ENCODE data around the gene EIF4A2.
"Not testable (repeated sequence)": the region's sequence is repeated elsewhere in the genome, so short reads cannot be mapped to it uniquely, and the experiment has no call there.

Gene EIF4A2

GRCh38 chr3:186807231-186807630, 23.9 kb downstream of the EIF4A2 start:
- peak overlapping the region; percentile 91 for H3K9ac ChIP-seq (ENCODE audit: low read depth, low read length)
- H3K27me3 ChIP-seq (ENCODE audit: insufficient read depth, low read length, poor library complexity), result no peaks in the 10 kb centered on the region
- peaks cover 45% of the 10 kb centered on the region for H3K4me1 ChIP-seq (ENCODE audit: insufficient read depth, low read length)
- peak overlapping the region; percentile 98 for H3K27ac ChIP-seq (ENCODE audit: low read length)
- H3K79me2 ChIP-seq (ENCODE audit: insufficient read depth, low read length), result peaks cover 49% of the 10 kb centered on the region
- TF ChIP-seq, protein P1, sequence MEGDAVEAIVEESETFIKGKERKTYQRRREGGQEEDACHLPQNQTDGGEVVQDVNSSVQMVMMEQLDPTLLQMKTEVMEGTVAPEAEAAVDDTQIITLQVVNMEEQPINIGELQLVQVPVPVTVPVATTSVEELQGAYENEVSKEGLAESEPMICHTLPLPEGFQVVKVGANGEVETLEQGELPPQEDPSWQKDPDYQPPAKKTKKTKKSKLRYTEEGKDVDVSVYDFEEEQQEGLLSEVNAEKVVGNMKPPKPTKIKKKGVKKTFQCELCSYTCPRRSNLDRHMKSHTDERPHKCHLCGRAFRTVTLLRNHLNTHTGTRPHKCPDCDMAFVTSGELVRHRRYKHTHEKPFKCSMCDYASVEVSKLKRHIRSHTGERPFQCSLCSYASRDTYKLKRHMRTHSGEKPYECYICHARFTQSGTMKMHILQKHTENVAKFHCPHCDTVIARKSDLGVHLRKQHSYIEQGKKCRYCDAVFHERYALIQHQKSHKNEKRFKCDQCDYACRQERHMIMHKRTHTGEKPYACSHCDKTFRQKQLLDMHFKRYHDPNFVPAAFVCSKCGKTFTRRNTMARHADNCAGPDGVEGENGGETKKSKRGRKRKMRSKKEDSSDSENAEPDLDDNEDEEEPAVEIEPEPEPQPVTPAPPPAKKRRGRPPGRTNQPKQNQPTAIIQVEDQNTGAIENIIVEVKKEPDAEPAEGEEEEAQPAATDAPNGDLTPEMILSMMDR (IDR thresholded peaks at IDR 0.05; ENCODE audit: borderline replicate concordance, extremely low read depth, low read length, poor library complexity, severe bottlenecking), result no peak
- no peak for TF ChIP-seq EZH2 (IDR thresholded peaks at IDR 0.05; ENCODE audit: borderline replicate concordance, low read depth, low read length, severe bottlenecking)
- peak overlapping the region; percentile 82 to 88; a peak in 3 of 4 replicates for H3K4me3 ChIP-seq (ENCODE audit: low read depth in 1 of 2, low read length in 2 of 2)
- peaks cover 5% of the 10 kb centered on the region; the same call in 1 of the 2 replicates for H4K20me1 ChIP-seq (ENCODE audit: insufficient read depth, low read length)
- DNase-seq (peak; percentile 40), ATAC-seq (ENCODE audit: insufficient read depth, low read depth) (peak; percentile 73)
- peaks cover 32% of the 10 kb centered on the region for H3K36me3 ChIP-seq (ENCODE audit: insufficient read depth, low read length)
- peak overlapping the region; percentile 99 for H2AFZ ChIP-seq (ENCODE audit: low read depth, low read length)
- no peaks in the 10 kb centered on the region for H3K9me3 ChIP-seq (ENCODE audit: insufficient read depth, low read length, severe bottlenecking)
- peak overlapping the region; percentile 80 for H3K4me2 ChIP-seq (ENCODE audit: insufficient read depth, low read length)

DNA sequence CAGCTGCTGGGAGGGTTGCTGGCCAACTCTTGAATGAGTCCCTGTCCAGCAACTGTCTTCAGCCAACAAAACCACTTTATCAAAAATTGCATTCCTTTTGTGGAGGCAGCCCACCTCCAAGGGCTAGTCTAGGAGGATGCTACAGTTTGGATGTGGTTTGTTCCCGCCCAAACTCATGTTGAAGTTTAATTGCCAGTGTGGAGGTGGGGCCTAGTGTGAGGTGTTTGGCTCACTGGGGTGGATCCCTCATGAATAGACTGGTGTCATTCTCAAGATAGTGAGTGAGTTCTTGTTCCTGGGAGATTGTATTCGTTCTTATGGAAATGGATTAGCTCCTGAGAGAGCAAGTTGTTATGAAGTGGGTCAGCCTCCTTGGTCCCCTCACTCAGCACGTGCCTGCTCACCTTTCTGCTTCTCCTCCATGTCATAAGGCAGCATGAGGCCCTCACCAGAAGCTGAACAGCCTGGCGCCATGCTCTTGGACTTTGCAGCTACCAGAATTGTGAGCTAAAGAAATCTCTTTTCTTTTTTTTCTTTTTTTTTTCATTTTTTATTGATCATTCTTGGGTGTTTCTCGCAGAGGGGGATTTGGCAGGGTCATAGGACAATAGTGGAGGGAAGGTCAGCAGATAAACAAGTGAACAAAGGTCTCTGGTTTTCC, 27.1 kb downstream of the EIF4A2 start:
- H4K20me1 ChIP-seq (ENCODE audit: insufficient read depth, low read length), result no peaks in the 10 kb centered on the region
- no peak for ATAC-seq (ENCODE audit: insufficient read depth, low read depth)
- no peak overlapping the region for H3K27ac ChIP-seq (ENCODE audit: low read length)
- no peak overlapping the region for H3K4me3 ChIP-seq (ENCODE audit: low read depth in 1 of 2, low read length in 2 of 2)
- no peak for DNase-seq
- H3K4me2 ChIP-seq (ENCODE audit: insufficient read depth, low read length), result no peak overlapping the region
- peaks cover 17% of the 10 kb centered on the region for H3K79me2 ChIP-seq (ENCODE audit: insufficient read depth, low read length)
- no peak overlapping the region for H3K9ac ChIP-seq (ENCODE audit: low read depth, low read length)
- TF ChIP-seq, protein P1 (IDR thresholded peaks at IDR 0.05; ENCODE audit: borderline replicate concordance, extremely low read depth, low read length, poor library complexity, severe bottlenecking), result no peak
- no peak for TF ChIP-seq EZH2 (IDR thresholded peaks at IDR 0.05; ENCODE audit: borderline replicate concordance, low read depth, low read length, severe bottlenecking)
- peaks cover 3% of the 10 kb centered on the region for H3K27me3 ChIP-seq (ENCODE audit: insufficient read depth, low read length, poor library complexity)
- peaks cover 1% of the 10 kb centered on the region; the same call in 1 of the 2 replicates for H3K36me3 ChIP-seq (ENCODE audit: insufficient read depth, low read length)
- H3K9me3 ChIP-seq (ENCODE audit: insufficient read depth, low read length, severe bottlenecking), result no peaks in the 10 kb centered on the region
- H2AFZ ChIP-seq (ENCODE audit: low read depth, low read length), result no peak overlapping the region
- peaks cover 22% of the 10 kb centered on the region for H3K4me1 ChIP-seq (ENCODE audit: insufficient read depth, low read length)

DNA sequence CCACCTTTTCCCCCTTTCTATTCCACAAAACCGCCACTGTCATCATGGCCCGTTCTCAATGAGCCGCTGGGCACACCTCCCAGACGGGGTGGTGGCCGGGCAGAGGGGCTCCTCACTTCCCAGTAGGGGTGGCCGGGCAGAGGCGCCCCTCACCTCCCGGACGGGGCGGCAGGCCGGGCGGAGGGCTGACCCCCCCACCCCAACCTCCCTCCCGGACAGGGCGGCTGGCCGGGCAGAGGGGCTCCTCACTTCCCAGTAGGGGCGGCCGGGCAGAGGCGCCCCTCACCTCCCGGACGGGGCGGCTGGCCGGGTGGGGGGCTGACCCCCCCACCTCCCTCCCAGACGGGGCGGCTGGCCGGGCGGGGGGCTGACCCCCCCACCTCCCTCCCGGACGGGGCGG, 27.9 kb downstream of the EIF4A2 start:
- not testable (repeated sequence) for H3K27ac ChIP-seq (ENCODE audit: low read length); H3K79me2 ChIP-seq (ENCODE audit: insufficient read depth, low read length); H2AFZ ChIP-seq (ENCODE audit: low read depth, low read length); H3K27me3 ChIP-seq (ENCODE audit: insufficient read depth, low read length, poor library complexity); H3K9ac ChIP-seq (ENCODE audit: low read depth, low read length); H3K9me3 ChIP-seq (ENCODE audit: insufficient read depth, low read length, severe bottlenecking); H3K4me3 ChIP-seq (ENCODE audit: low read depth in 1 of 2, low read length in 2 of 2); DNase-seq; H3K36me3 ChIP-seq (ENCODE audit: insufficient read depth, low read length); ATAC-seq (ENCODE audit: insufficient read depth, low read depth); H3K4me2 ChIP-seq (ENCODE audit: insufficient read depth, low read length); H4K20me1 ChIP-seq (ENCODE audit: insufficient read depth, low read length)
- peaks cover 22% of the 10 kb centered on the region for H3K4me1 ChIP-seq (ENCODE audit: insufficient read depth, low read length)

DNA sequence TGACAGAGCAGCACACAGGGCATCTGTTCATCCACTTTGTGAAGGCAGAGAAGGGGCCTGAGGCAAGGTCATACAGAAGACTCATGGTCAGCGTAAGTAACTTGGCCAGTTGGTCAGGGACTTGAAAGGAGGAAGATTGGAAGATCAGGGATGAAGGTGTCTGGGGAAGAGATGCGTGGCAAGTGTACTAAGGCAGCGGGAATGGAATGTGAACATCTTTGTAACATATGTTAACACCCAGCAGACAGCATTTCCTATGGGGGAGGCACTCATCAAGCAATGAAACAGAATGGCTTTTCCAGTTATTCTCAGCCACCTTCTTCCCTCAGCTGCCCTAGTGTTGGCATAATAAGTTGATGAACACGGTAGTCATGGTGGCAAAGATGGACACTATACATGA, 30.7 kb downstream of the EIF4A2 start:
- ATAC-seq (ENCODE audit: insufficient read depth, low read depth), result no peak
- no peak for TF ChIP-seq EZH2 (IDR thresholded peaks at IDR 0.05; ENCODE audit: borderline replicate concordance, low read depth, low read length, severe bottlenecking)
- TF ChIP-seq, protein P1 (IDR thresholded peaks at IDR 0.05; ENCODE audit: borderline replicate concordance, extremely low read depth, low read length, poor library complexity, severe bottlenecking), result no peak
- Histone ChIP-seq H2AFZ (ENCODE audit: low read depth, low read length) (no peak overlapping the region), H3K4me3 (ENCODE audit: low read depth in 1 of 2, low read length in 2 of 2) (no peak overlapping the region), H3K36me3 (ENCODE audit: insufficient read depth, low read length) (no peaks in the 10 kb centered on the region), H3K79me2 (ENCODE audit: insufficient read depth, low read length) (no peaks in the 10 kb centered on the region), H3K4me2 (ENCODE audit: insufficient read depth, low read length) (no peak overlapping the region), H3K9me3 (ENCODE audit: insufficient read depth, low read length, severe bottlenecking) (no peaks in the 10 kb centered on the region), H3K4me1 (ENCODE audit: insufficient read depth, low read length) (0 out of 2 replicates have a peak, but pooled peaks cover 6% of the 10 kb centered on the region), H3K9ac (ENCODE audit: low read depth, low read length) (no peak overlapping the region), H3K27me3 (ENCODE audit: insufficient read depth, low read length, poor library complexity) (peaks cover 3% of the 10 kb centered on the region), H4K20me1 (ENCODE audit: insufficient read depth, low read length) (no peaks in the 10 kb centered on the region), H3K27ac (ENCODE audit: low read length) (no peak overlapping the region)
- no peak for DNase-seq
